GM18519 (cell line): Measurements from ENCODE around the gene ZNF467.

Experiments used
- ATAC-seq: cut with Tn5 transposase; IDR thresholded peaks from one replicate; pipeline ENCODE4 v1.9.1; 2021; ENCODE audit warnings: mild to moderate bottlenecking, moderate library complexity; ENCODE audit not compliant: unreplicated experiment, low FRiP score

The ZNF467 gene

GRCh38 chr7:149773446-149774236 is at the start of gene ZNF467:
TSS of gene ZNF467 (minus strand) at chr7:149773588. CDS start at chr7:149771032, 2,556 bp downstream.
- ATAC-seq, result no peak

GRCh38 chr7:149822353-149822943 is 49.1 kb upstream of the ZNF467 start:
- no peak for ATAC-seq

DNA sequence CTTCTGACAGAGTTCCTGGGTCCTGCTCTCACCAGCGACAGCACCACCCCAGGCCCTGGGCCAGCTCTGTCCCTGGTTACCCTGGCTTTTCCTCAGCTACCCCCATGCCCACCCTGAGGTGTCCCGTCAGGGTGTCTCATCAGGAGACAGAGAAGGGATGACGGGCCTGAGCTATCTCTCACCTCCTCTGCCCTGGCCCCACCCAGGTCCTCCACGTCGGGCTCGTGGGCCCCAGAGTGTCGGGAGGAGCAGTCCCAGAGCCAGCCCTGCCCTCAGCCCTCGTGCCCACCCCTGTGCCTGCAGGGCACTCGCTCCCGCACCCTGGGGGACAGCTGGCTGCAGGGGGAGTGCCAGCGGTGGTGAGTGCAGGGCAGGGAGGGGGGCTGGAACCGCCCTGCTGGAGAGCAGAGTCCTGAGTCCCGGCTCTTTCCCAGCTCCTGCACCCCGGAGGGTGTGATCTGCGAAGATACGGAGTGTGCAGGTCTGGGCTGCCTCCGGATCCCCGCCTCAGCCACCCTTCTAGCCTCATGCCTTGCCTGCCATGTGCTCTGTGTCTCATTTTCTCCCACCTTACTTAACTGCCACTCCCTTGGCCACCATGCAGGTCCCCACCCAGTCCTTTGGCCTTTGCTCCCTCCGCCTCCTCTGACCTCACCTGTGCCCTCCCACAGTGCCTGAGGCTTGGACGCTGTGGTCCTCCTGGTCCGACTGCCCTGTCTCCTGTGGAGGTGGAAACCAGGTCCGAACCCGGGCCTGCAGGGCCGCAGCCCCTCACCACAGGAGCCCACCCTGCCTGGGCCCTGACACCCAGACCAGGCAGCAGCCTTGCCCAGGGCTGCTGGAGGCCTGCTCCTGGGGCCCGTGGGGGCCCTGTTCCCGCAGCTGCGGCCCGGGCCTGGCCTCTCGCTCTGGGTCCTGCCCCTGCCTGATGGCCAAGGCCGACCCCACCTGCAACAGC is 48.1 kb upstream of the ZNF467 start:
- no peak for ATAC-seq

- ATAC-seq, result no peak
Measured at GRCh38 chr7:149820622-149821190, 47.3 kb upstream of the ZNF467 start.

DNA sequence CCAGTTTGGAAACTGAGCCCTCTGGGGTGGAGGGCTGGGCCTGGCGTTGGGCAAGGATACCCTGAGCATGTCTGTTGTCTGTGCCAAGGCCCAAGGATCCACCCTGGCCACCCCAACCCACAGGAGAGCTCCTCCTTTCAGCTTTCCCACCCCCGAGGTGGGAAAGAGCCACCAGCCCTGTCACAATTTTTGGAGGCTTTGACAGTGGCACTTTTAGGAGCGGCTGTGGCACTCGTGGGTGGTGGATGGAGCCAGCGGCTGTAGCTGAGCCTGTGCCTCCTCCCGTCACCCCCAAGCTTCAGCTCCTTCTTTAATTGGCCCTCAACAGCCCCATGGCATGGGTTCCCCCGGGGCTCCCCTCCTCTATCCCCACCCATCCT is 46.6 kb upstream of the ZNF467 start:
- ATAC-seq, result no peak

- no peak for ATAC-seq
Measured at GRCh38 chr7:149819141-149819960, 46.0 kb upstream of the ZNF467 start.

DNA sequence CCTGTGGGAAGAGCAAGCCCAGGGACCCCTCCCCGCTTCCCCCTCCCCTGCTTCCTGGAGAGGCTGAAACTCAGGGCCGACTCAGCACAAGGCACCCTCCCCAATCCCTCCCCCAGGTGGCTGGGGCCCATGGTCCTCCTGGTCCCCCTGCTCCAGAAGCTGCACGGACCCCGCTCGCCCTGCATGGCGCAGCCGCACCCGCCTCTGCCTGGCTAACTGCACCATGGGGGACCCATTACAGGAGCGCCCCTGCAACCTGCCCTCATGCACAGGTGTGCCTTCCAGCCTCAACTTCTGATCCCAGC is 45.1 kb upstream of the ZNF467 start:
- no peak for ATAC-seq

DNA sequence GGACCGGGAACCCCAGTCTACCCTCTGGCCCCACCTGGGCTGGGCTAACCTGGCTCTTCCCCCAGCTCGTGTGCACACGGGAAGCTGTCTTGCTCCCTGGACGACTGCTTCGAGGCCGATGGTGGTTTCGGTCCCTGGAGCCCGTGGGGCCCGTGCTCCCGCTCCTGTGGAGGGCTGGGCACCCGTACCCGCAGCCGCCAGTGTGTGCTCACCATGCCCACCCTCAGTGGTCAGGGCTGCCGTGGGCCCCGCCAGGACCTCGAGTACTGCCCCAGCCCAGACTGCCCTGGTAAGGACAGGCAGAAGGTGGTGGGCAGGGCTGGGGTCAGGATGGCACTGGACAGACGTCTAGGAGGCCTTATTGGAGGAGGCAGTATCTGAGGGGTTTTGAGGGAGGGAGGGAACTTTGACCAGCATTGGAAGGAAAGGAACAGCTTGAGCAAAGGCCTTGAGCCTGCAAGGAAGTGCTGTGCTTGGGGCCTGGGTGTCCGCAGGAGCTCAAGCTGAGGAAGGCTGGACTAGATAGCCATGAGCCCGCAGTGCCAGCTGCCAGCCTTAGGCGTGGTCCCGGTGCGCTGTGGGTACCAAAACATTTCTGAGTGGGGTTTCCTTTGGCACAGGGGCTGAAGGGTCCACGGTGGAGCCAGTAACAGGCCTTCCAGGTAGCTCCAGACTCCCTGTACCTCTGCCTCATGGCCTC is 44.6 kb upstream of the ZNF467 start:
- ATAC-seq, result no peak

GRCh38 chr7:149817301-149817771 is 43.9 kb upstream of the ZNF467 start:
- ATAC-seq, result no peak

DNA sequence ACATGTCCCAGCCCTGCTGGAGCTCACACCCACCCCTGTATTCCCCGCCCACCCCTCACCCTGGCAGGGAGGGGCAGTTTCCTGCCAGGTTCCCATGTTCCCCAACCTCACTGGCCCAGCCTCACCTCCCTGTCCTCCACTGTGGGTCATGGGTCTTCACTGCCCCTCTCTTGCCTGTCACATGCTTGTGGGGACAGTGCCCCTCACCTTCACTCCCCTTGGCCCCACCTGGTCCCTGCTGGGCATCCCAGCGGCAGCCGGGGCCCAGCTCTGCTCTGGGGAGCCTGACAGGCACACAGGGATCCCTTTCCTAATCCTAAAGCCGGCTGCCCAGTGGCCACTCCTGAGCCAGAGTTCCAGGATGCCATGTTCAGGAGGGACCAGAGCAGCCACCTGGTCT is 43.4 kb upstream of the ZNF467 start:
- ATAC-seq, result no peak

DNA sequence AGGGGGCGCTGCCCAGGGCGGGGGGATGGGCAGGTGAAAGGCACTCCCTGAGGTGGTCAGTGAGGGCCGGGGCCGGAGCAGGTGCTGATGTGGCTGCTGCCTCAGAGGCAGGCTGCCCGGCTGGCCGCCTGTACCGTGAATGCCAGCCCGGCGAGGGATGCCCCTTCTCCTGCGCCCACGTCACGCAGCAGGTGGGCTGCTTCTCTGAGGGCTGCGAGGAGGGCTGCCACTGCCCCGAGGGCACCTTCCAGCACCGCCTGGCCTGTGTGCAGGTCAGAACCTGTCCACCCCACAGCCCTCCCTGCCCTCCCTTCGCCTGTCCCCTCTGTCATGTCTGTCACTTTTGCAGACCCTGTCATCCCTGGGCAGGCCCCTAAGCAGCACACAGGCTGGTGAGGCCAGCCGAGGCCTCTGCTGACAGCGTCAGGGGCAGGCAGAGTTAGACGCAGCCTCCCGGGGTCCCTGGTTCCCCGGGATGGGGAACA is 42.9 kb upstream of the ZNF467 start:
- no peak for ATAC-seq

DNA sequence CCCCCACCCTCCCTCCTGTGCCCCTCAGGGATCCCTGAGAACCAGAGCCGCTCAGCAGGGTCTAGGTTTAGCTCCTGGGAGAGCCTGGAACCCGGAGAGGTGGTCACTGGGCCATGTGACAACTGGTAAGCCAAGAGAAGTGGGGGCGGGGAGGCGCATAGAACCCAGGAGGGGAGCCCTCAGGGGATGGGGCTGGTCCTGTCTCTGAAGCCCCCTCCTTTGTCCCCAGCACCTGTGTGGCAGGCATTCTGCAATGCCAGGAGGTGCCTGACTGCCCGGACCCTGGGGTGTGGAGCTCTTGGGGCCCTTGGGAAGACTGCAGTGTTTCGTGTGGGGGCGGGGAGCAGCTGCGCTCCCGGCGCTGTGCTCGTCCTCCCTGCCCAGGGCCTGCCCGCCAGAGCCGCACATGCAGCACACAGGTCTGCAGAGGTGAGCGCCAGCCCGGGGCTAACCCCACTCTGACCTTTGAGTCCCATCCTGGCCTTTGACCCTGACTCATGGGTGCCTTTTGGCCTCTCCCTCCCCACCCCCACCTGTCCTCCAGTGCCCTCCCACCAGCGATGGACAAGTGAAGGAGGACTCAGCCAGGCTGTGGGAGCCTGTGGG is 42.4 kb upstream of the ZNF467 start:
- ATAC-seq, result no peak

- no peak for ATAC-seq
Measured at GRCh38 chr7:149815121-149815520, 41.7 kb upstream of the ZNF467 start.

- no peak for ATAC-seq
Measured at GRCh38 chr7:149814494-149814893, 41.1 kb upstream of the ZNF467 start.

DNA sequence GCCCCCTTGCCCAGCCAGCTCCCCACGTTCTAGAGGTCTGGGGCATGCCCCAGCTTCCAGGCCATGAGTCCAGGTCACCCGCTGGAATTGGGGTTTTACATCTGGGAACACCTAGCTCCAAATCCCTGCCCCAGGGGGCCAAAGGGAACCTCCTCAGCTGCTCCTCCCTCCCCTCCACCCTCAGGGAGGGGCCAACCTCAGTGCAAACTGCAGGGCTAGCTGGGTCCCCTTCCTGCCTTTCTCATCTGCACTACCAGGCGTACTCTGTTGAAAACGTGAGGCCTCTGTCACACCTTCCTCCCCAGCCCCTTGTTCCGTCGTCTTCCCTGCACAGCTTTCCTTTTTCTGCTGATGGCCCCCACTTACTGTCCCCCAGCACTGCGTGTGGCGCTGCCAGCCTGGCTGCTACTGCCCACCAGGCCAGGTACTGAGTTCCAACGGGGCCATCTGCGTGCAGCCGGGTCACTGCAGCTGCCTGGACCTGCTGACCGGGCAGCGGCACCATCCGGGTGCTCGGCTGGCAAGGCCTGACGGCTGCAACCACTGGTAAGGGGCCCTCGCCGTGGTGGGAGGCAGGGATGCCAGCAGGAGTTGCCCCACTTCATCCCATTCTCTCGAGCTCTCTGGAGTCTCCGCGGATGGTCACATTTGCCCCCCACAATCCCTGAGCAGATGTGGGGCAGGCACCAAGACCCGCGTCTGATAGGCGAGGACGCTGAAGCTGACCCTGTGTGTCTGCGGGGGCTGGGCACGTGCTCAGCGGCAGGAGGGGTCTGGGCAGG is 40.1 kb upstream of the ZNF467 start:
- no peak for ATAC-seq

GRCh38 chr7:149811831-149812490 is 38.6 kb upstream of the ZNF467 start:
- ATAC-seq, result no peak

DNA sequence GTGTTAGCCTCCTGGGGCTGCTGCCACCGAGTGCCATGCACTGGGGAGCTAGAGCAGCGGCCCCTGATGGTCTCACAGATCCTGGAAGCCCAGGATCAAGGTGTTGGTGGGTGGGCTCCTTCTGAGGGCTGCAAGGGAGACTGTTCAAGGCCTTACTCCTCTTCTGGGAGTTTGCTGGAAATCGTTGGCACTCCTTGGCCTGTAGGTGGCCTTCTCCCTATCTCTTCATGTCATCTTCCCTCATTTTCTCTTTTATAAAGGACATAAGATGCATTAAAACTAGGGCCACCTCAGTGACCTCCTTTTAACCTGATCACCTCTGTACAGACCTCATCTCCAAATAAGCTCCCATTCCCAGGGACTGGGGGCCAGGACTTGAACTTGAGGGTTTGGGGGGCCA is 37.8 kb upstream of the ZNF467 start:
- no peak for ATAC-seq

GRCh38 chr7:149809215-149809614 is 35.8 kb upstream of the ZNF467 start:
- ATAC-seq, result no peak
